NCI-H2227 (cell line): ENCODE measurements around the gene DOCK8.

Source experiments
- DNase-seq: peaks from one replicate; lab custom pipeline; 2025; ENCODE audit not compliant: unreplicated experiment; lab: John Stamatoyannopoulos, UW

The DOCK8 gene

GRCh38 chr9:266228-266627 is 51.6 kb downstream of the DOCK8 start:
- no peak for DNase-seq

- no peak for DNase-seq
Observed at GRCh38 chr9:268616-269015, 54.0 kb downstream of the DOCK8 start.

- no peak for DNase-seq
Observed at GRCh38 chr9:269081-269711, 54.5 kb downstream of the DOCK8 start.

GRCh38 chr9:270657-271237 is 56.1 kb downstream of the DOCK8 start:
- DNase-seq = no peak

GRCh38 chr9:272251-273213 is 57.9 kb downstream of the DOCK8 start:
- no peak for DNase-seq

GRCh38 chr9:274406-274805 is 59.7 kb downstream of the DOCK8 start:
- DNase-seq = no peak

- no peak for DNase-seq
Observed at GRCh38 chr9:277601-278295, 63.1 kb downstream of the DOCK8 start.

- DNase-seq = no peak
Observed at GRCh38 chr9:278651-279050, 64.0 kb downstream of the DOCK8 start.

- no peak for DNase-seq
Observed at GRCh38 chr9:279674-280073, 65.0 kb downstream of the DOCK8 start.

GRCh38 chr9:281741-282645 is 67.3 kb downstream of the DOCK8 start:
- DNase-seq = no peak

- no peak for DNase-seq
Observed at GRCh38 chr9:286071-286740, 71.5 kb downstream of the DOCK8 start.

- DNase-seq = no peak
Observed at GRCh38 chr9:289121-289520, 74.5 kb downstream of the DOCK8 start.

GRCh38 chr9:292915-293314 is 78.2 kb downstream of the DOCK8 start:
- no peak for DNase-seq

GRCh38 chr9:295576-295975 is 80.9 kb downstream of the DOCK8 start:
- no peak for DNase-seq

GRCh38 chr9:296411-296810 is 81.7 kb downstream of the DOCK8 start:
- DNase-seq = no peak

GRCh38 chr9:297104-297972 is 82.7 kb downstream of the DOCK8 start:
- DNase-seq = no peak

GRCh38 chr9:303502-303901 is 88.8 kb downstream of the DOCK8 start:
- no peak for DNase-seq

GRCh38 chr9:304106-304505 is 89.4 kb downstream of the DOCK8 start:
- DNase-seq = no peak
